ENCODE results near the gene MAGEB5.

MAGEB5 gene

GRCh38 chrX:26253526-26253925 lies 37.6 kb downstream of the MAGEB5 start:
- H3K4me3 ChIP-seq (ENCODE audit: low read length) = no peak overlapping the region
- no peak for DNase-seq (ENCODE audit: low read depth)
- TF ChIP-seq CTCF (IDR thresholded peaks at IDR 0.05; ENCODE audit: insufficient read depth, low read depth, low read length, missing control alignments) = no peak

GRCh38 chrX:26254436-26254835 lies 38.5 kb downstream of the MAGEB5 start:
- H3K4me3 ChIP-seq (ENCODE audit: low read length) = no peak overlapping the region
- no peak for TF ChIP-seq CTCF (IDR thresholded peaks at IDR 0.05; ENCODE audit: insufficient read depth, low read depth, low read length, missing control alignments)
- no peak for DNase-seq (ENCODE audit: low read depth)

GRCh38 chrX:26262121-26262523 lies 46.2 kb downstream of the MAGEB5 start:
- H3K4me3 ChIP-seq (ENCODE audit: low read length) = no peak overlapping the region
- peak; percentile 46 for DNase-seq (ENCODE audit: low read depth)
- no peak for TF ChIP-seq CTCF (IDR thresholded peaks at IDR 0.05; ENCODE audit: insufficient read depth, low read depth, low read length, missing control alignments)

Measured in epithelial cell of esophagus (primary cell).